Neural cell (in vitro differentiated cells): ENCODE results near the gene FBXW2. TPM values are rescaled to one million over a fixed set of nuclear protein-coding genes. Genes with fewer than 3 reads are reported as not detected.
"Not testable (repeated sequence)": the region's sequence is repeated elsewhere in the genome, so short reads cannot be mapped to it uniquely, and the experiment has no call there.

Experiments
- H2AFZ ChIP-seq: fragments of 200-600, 300-800 bp; sonication (generic), shearing (Covaris generic); 2 replicates; pipeline ENCODE4 v1.6.0; 2014; ENCODE audit warnings: low read depth, mild to moderate bottlenecking, antibody characterized with exemption, low read length, moderate library complexity
- H3F3A ChIP-seq: fragments of 200-600 bp; shearing (Covaris generic); 2 replicates; pipeline ENCODE4 v1.6.1; 2016; ENCODE audit warnings: mild to moderate bottlenecking, moderate library complexity, mixed read lengths, antibody characterized with exemption, low read length; ENCODE audit not compliant: insufficient read depth, poor library complexity, severe bottlenecking
- H3K27ac ChIP-seq: fragments of 200-600, 300-800 bp; sonication (generic), shearing (Covaris generic); 2 replicates; pipeline ENCODE4 v1.5.1; 2014; ENCODE audit warnings: mild to moderate bottlenecking, low read length, moderate library complexity
- H3K27me3 ChIP-seq: fragments of 300-800, 200-600 bp; sonication (generic), shearing (Covaris generic); 2 replicates; pipeline ENCODE4 v1.6.0; 2014; ENCODE audit warnings: mild to moderate bottlenecking, low read depth, low read length, moderate library complexity; ENCODE audit not compliant: insufficient read depth
- H3K36me3 ChIP-seq: fragments of 300-800, 200-600 bp; sonication (generic), shearing (Covaris generic); 2 replicates; pipeline ENCODE4 v1.5.1; 2014; ENCODE audit warnings: mild to moderate bottlenecking, antibody characterized with exemption, low read length, moderate library complexity; ENCODE audit not compliant: insufficient read depth
- H3K4me2 ChIP-seq: fragments of 300-800, 200-600 bp; sonication (generic), shearing (Covaris generic); 2 replicates; pipeline ENCODE4 v1.6.0; 2014; ENCODE audit warnings: mild to moderate bottlenecking, low read length
- H3K4me3 ChIP-seq: fragments of 300-800, 200-600 bp; sonication (generic), shearing (Covaris generic); 2 replicates; pipeline ENCODE4 v1.5.1; 2014; ENCODE audit warnings: mild to moderate bottlenecking, low read length, moderate library complexity
- H3K79me2 ChIP-seq: fragments of 200-600 bp; shearing (Covaris generic); replicated peaks from 2 replicates; pipeline ENCODE4 v1.6.0; 2014; ENCODE audit warnings: mild to moderate bottlenecking, low read length, moderate library complexity; ENCODE audit not compliant: insufficient read depth
- H3K9ac ChIP-seq: fragments of 300-800, 200-600 bp; sonication (generic), shearing (Covaris generic); 2 replicates; pipeline ENCODE4 v1.6.1; 2016; ENCODE audit warnings: mild to moderate bottlenecking, low read length, mixed read lengths
- H3K9me2 ChIP-seq: fragments of 200-600 bp; shearing (Covaris generic); 2 replicates; pipeline ENCODE4 v1.6.1; 2016; ENCODE audit warnings: mild to moderate bottlenecking, low read length, mixed read lengths; ENCODE audit not compliant: insufficient read depth
- H3K9me3 ChIP-seq: fragments of 200-600, 300-800 bp; sonication (generic), shearing (Covaris generic); 2 replicates; pipeline ENCODE4 v1.6.1; 2016; ENCODE audit warnings: mild to moderate bottlenecking, mixed run types, low read length, moderate library complexity, mixed read lengths
- H4K20me1 ChIP-seq: fragments of 200-600 bp; shearing (Covaris generic); 2 replicates; pipeline ENCODE4 v1.6.1; 2016; ENCODE audit warnings: mild to moderate bottlenecking, mixed run types; ENCODE audit not compliant: insufficient read depth
- EP300 ChIP-seq: fragments of 450-650 bp; conservative IDR thresholded peaks from 2 replicates; pipeline ENCODE4 v1.6.1; 2014; ENCODE audit warnings: antibody characterized with exemption, mild to moderate bottlenecking, moderate library complexity; ENCODE audit not compliant: poor library complexity, severe bottlenecking
- EZH2 ChIP-seq: fragments of 200-600, 300-800 bp; shearing (Covaris generic), sonication (generic); IDR thresholded peaks from 2 replicates; pipeline ENCODE4 v1.6.1; 2014; ENCODE audit warnings: antibody characterized with exemption, low read length, borderline replicate concordance, mild to moderate bottlenecking; ENCODE audit not compliant: insufficient read depth, poor library complexity, severe bottlenecking
- MXI1 ChIP-seq: fragments of 450-650 bp; conservative IDR thresholded peaks from 2 replicates; pipeline ENCODE4 v1.6.1; 2014; ENCODE audit warnings: antibody characterized with exemption, mild to moderate bottlenecking; ENCODE audit not compliant: poor library complexity, severe bottlenecking
- POLR2AphosphoS5 ChIP-seq: IDR thresholded peaks from 2 replicates; pipeline ENCODE4 v1.6.1; 2012
- RAD21 ChIP-seq: fragments of 450-650 bp; conservative IDR thresholded peaks from 2 replicates; pipeline ENCODE4 v1.6.1; 2014; ENCODE audit warnings: antibody characterized with exemption, mild to moderate bottlenecking, moderate library complexity
- SMC3 ChIP-seq: fragments of 450-650 bp; conservative IDR thresholded peaks from 2 replicates; pipeline ENCODE4 v1.6.1; 2014; ENCODE audit warnings: antibody characterized with exemption, mild to moderate bottlenecking, moderate library complexity; ENCODE audit not compliant: poor library complexity
- TAF1 ChIP-seq: IDR thresholded peaks from 2 replicates; pipeline ENCODE4 v1.6.1; 2012; ENCODE audit warnings: low read depth
- polyA plus RNA-seq: library from polyadenylated mRNA; depleted of rRNA; stranded (reverse); fragments of >200 nt; gene quantifications from 2 replicates; pipeline ENCODE4 v1.2.3, GENCODE V29; 2014
- TF ChIP-seq, protein P1 (sequence below): fragments of 450-650 bp; IDR thresholded peaks from 2 replicates; pipeline ENCODE4 v1.5.1; 2014; ENCODE audit warnings: antibody characterized with exemption, mild to moderate bottlenecking, moderate library complexity; ENCODE audit not compliant: poor library complexity, severe bottlenecking
- TF ChIP-seq, protein P2 (sequence below): IDR thresholded peaks from 2 replicates; pipeline ENCODE4 v1.6.1; 2012; ENCODE audit warnings: borderline replicate concordance

FBXW2 gene
- polyA plus RNA-seq, 1 donor from 2014 or later, result 49.5 TPM

DNA sequence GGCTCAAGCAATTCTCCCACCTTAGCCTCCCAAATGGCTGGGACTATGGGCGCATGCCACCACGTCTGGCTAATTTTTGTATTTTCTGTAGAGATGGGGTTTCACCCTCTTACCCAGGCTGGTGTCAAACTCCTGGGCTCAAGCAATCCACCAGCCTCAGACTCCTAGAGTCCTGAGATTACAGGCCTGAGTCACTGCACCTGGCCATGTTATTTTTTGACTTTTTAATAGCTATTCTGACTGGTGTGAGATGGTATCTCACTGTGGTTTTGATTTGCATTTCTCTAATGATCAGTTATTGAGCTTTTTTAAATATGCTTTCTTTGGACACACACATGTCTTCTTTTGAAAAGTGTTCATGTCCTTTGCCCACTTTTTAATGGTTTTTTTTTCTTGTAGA is 38.2 kb downstream of the FBXW2 start:
- Histone ChIP-seq H4K20me1 (no peaks in the 10 kb centered on the region), H3F3A (no peaks in the 10 kb centered on the region), H3K4me3 (no peak overlapping the region), H3K27me3 (no peaks in the 10 kb centered on the region), H3K36me3 (no peaks in the 10 kb centered on the region), H3K79me2 (no peaks in the 10 kb centered on the region), H2AFZ (no peak overlapping the region), H3K9me3 (no peaks in the 10 kb centered on the region), H3K9me2 (no peaks in the 10 kb centered on the region), H3K27ac (no peak overlapping the region), H3K4me2 (no peak overlapping the region), H3K9ac (no peak overlapping the region)
- TF ChIP-seq, protein P1, sequence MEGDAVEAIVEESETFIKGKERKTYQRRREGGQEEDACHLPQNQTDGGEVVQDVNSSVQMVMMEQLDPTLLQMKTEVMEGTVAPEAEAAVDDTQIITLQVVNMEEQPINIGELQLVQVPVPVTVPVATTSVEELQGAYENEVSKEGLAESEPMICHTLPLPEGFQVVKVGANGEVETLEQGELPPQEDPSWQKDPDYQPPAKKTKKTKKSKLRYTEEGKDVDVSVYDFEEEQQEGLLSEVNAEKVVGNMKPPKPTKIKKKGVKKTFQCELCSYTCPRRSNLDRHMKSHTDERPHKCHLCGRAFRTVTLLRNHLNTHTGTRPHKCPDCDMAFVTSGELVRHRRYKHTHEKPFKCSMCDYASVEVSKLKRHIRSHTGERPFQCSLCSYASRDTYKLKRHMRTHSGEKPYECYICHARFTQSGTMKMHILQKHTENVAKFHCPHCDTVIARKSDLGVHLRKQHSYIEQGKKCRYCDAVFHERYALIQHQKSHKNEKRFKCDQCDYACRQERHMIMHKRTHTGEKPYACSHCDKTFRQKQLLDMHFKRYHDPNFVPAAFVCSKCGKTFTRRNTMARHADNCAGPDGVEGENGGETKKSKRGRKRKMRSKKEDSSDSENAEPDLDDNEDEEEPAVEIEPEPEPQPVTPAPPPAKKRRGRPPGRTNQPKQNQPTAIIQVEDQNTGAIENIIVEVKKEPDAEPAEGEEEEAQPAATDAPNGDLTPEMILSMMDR, result no peak
- TF ChIP-seq TAF1, result no peak
- TF ChIP-seq EP300, result no peak
- TF ChIP-seq POLR2AphosphoS5, result no peak
- TF ChIP-seq MXI1, result no peak
- TF ChIP-seq SMC3, result no peak
- TF ChIP-seq, protein P2, sequence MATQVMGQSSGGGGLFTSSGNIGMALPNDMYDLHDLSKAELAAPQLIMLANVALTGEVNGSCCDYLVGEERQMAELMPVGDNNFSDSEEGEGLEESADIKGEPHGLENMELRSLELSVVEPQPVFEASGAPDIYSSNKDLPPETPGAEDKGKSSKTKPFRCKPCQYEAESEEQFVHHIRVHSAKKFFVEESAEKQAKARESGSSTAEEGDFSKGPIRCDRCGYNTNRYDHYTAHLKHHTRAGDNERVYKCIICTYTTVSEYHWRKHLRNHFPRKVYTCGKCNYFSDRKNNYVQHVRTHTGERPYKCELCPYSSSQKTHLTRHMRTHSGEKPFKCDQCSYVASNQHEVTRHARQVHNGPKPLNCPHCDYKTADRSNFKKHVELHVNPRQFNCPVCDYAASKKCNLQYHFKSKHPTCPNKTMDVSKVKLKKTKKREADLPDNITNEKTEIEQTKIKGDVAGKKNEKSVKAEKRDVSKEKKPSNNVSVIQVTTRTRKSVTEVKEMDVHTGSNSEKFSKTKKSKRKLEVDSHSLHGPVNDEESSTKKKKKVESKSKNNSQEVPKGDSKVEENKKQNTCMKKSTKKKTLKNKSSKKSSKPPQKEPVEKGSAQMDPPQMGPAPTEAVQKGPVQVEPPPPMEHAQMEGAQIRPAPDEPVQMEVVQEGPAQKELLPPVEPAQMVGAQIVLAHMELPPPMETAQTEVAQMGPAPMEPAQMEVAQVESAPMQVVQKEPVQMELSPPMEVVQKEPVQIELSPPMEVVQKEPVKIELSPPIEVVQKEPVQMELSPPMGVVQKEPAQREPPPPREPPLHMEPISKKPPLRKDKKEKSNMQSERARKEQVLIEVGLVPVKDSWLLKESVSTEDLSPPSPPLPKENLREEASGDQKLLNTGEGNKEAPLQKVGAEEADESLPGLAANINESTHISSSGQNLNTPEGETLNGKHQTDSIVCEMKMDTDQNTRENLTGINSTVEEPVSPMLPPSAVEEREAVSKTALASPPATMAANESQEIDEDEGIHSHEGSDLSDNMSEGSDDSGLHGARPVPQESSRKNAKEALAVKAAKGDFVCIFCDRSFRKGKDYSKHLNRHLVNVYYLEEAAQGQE, result no peak
- no peak for TF ChIP-seq EZH2
- TF ChIP-seq RAD21, result no peak

DNA sequence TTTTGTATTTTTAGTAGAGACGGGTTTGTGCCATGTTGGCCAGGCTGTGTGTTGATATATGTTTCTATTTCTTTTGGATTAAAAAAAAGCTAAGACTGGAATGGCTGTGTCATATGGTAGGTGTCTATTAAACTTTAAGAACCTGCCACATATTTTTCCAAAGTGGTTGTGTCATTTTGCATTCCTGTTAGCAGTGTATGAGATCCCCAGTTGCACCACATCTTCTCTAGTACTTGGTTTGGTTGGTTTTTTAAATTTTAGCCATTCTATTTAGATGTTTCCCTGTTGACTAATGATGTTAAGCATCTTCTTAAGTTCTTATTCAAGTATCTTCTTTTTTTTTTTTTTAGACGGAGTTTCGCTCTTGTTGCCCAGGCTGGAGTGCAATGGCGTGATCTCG is 42.8 kb downstream of the FBXW2 start:
- Histone ChIP-seq H3K4me2 (no peak overlapping the region), H3K9me2 (no peaks in the 10 kb centered on the region), H3K27me3 (no peaks in the 10 kb centered on the region), H3K79me2 (no peaks in the 10 kb centered on the region), H3F3A (no peaks in the 10 kb centered on the region), H3K9me3 (no peaks in the 10 kb centered on the region), H3K27ac (no peak overlapping the region), H3K4me3 (no peak overlapping the region), H4K20me1 (no peaks in the 10 kb centered on the region), H2AFZ (no peak overlapping the region), H3K36me3 (no peaks in the 10 kb centered on the region), H3K9ac (no peak overlapping the region)
- no peak for TF ChIP-seq TAF1
- TF ChIP-seq EP300, result no peak
- TF ChIP-seq MXI1, result no peak
- no peak for TF ChIP-seq SMC3
- TF ChIP-seq EZH2, result no peak
- TF ChIP-seq POLR2AphosphoS5, result no peak
- TF ChIP-seq, protein P1, result no peak
- TF ChIP-seq, protein P2, result no peak
- TF ChIP-seq RAD21, result no peak

DNA sequence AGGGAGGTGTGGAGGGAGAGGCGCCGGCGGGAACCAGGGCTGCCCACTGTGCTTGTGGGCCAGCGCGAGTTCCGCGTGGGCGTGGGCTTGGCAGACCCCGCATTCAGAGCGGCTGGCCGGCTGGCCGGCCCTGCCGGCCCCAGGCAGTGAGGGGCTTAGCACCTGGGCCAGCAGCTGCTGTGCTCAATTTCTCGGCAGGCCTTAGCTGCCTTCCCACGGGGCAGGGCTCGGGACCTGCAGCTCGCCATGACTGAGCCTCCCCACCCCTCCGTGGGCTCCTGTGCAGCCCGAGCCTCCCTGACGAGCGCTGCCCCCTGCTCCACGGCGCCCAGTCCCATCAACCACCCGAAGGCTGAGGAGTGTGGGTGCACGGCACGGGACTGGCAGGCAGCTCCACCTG is 46.9 kb downstream of the FBXW2 start:
- not testable (repeated sequence) for H3K9me2 ChIP-seq, H4K20me1 ChIP-seq

More for the DNA sequence above, 46.9 kb downstream of the FBXW2 start:
- H3F3A ChIP-seq, H2AFZ ChIP-seq, H3K36me3 ChIP-seq, H3K4me3 ChIP-seq, H3K9me3 ChIP-seq, H3K79me2 ChIP-seq, H3K9ac ChIP-seq, H3K27ac ChIP-seq, H3K4me2 ChIP-seq, H3K27me3 ChIP-seq: not testable (repeated sequence)
